ENCODE measurements around the gene VPS9D1. TPM values are rescaled to one million over a fixed set of nuclear protein-coding genes. Genes with fewer than 3 reads are reported as not detected.

Gene VPS9D1
- total RNA-seq, 6 experiments from 2014 or later: 5.6 to 12.4 (median 9.4) TPM

- Histone ChIP-seq H3K4me1 (peaks cover 0 to 15% (median 0%) of the 10 kb centered on the region in 4 donors), H3K36me3 (peaks cover 0 to 7% (median 0%) of the 10 kb centered on the region in 4 donors), H3K27me3 (no peaks in the 10 kb centered on the region), H3K27ac (peak overlapping the region; percentile 50 to 53 (median 51)), H3K9me3 (no peaks in the 10 kb centered on the region), H3K4me3 (peak overlapping the region; percentile 14 to 43 (median 25))
- intact Hi-C loops (cut with DNase I): no loop called here
- DNase-seq (no peak), ATAC-seq (peak; percentile 14 to 36 (median 26))
- TF ChIP-seq POLR2A (IDR thresholded peaks at IDR 0.05) (no peak), CTCF (IDR thresholded peaks at IDR 0.05) (no peak)
- WGBS (ENCODE audit: insufficient coverage, low coverage, low lambda C conversion rate, missing lambda C conversion rate): 25% methylated on average over 17 of the region's 17 CpGs
Observed at GRCh38 chr16:89761304-89761922, 40.7 kb upstream of the VPS9D1 start.

- Histone ChIP-seq H3K9me3 (no peaks in the 10 kb centered on the region), H3K27ac (no peak overlapping the region), H3K36me3 (peaks cover 0 to 7% (median 0%) of the 10 kb centered on the region in 4 donors), H3K4me3 (no peak overlapping the region), H3K27me3 (no peaks in the 10 kb centered on the region), H3K4me1 (peaks cover 0 to 15% (median 0%) of the 10 kb centered on the region in 4 donors)
- WGBS (ENCODE audit: insufficient coverage, low coverage, low lambda C conversion rate, missing lambda C conversion rate): 77% methylated on average over 18 of the region's 26 CpGs
- no peak for ATAC-seq
- DNase-seq: no peak
- intact Hi-C loops (cut with DNase I): no loop called here
- TF ChIP-seq POLR2A (IDR thresholded peaks at IDR 0.05) (no peak), CTCF (IDR thresholded peaks at IDR 0.05) (no peak)
Observed at GRCh38 chr16:89759746-89760340, 39.1 kb upstream of the VPS9D1 start.

GRCh38 chr16:89749637-89750036, 28.9 kb upstream of the VPS9D1 start:
- no peak for DNase-seq
- peak; percentile 40 to 52 (median 46) for ATAC-seq
- H3K36me3 ChIP-seq: peaks cover 0 to 12% (median 0%) of the 10 kb centered on the region in 4 donors
- no peaks in the 10 kb centered on the region for H3K4me1 ChIP-seq
- TF ChIP-seq POLR2A (IDR thresholded peaks at IDR 0.05) (no peak), CTCF (IDR thresholded peaks at IDR 0.05) (no peak)
- no peak overlapping the region for H3K4me3 ChIP-seq
- H3K27ac ChIP-seq: no peak overlapping the region
- intact Hi-C loops (cut with DNase I): no loop called here
- 54% methylated on average over 5 of the region's 10 CpGs for WGBS (ENCODE audit: insufficient coverage, low coverage, low lambda C conversion rate, missing lambda C conversion rate)
- H3K27me3 ChIP-seq: no peaks in the 10 kb centered on the region
- no peaks in the 10 kb centered on the region for H3K9me3 ChIP-seq

GRCh38 chr16:89748921-89749320, 28.2 kb upstream of the VPS9D1 start:
- Histone ChIP-seq H3K27ac (no peak overlapping the region), H3K9me3 (no peaks in the 10 kb centered on the region), H3K4me1 (no peaks in the 10 kb centered on the region), H3K27me3 (no peaks in the 10 kb centered on the region), H3K36me3 (peaks cover 0 to 12% (median 0%) of the 10 kb centered on the region in 4 donors), H3K4me3 (no peak overlapping the region)
- 87% methylated on average over 11 of the region's 11 CpGs for WGBS (ENCODE audit: insufficient coverage, low coverage, low lambda C conversion rate, missing lambda C conversion rate)
- DNase-seq (no peak), ATAC-seq (no peak)
- intact Hi-C loops (cut with DNase I): no loop called here
- no peak for TF ChIP-seq POLR2A (IDR thresholded peaks at IDR 0.05)
- TF ChIP-seq CTCF (IDR thresholded peaks at IDR 0.05): no peak
